HepG2 (cell line): Measurements from ENCODE around the gene STARD8. TPM values are rescaled to one million over a fixed set of nuclear protein-coding genes. Genes with fewer than 3 reads are reported as not detected.
"Not testable (repeated sequence)": the region's sequence is repeated elsewhere in the genome, so short reads cannot be mapped to it uniquely, and the experiment has no call there.

Experiments
- ATAC-seq: fragments of 200-7000 bp; cut with Tn5 transposase; 3 replicates; pipeline ENCODE4 v1.9.1; 2020; ENCODE audit warnings: mild to moderate bottlenecking, moderate library complexity
- BruUV-seq: library from RNA; stranded (reverse); fragments of 400-500 nt; replicated peaks from 2 replicates; lab custom pipeline; 2021; lab: Mats Ljungman, UMichigan
- CTCF ChIA-PET: fragments of 300-600 bp; formaldehyde crosslinking; extraction: SDS; loops from one replicate; lab custom pipeline; 2021; ENCODE audit warnings: low total read pairs, inconsistent platforms, low intra/inter-chr PET ratio; lab: Yijun Ruan, JAX
- POLR2A ChIA-PET: fragments of 350-600 bp; sonication (Branson Sonifier 250); formaldehyde crosslinking; loops from one replicate; lab custom pipeline; 2020; ENCODE audit warnings: antibody characterized with exemption, inconsistent platforms; lab: Yijun Ruan, JAX
- DNase-seq: peaks from one replicate; pipeline ENCODE4 v3.0.0-alpha.2; 2015; ENCODE audit warnings: low spot score
- FAIRE-seq: peaks from 3 replicates; lab custom pipeline; 2011; peaks lifted over from hg19 to GRCh38; lab: Jason Lieb, UNC
- H2AFZ ChIP-seq: one replicate; pipeline ENCODE4 v1.6.1; 2011; ENCODE audit warnings: low read length, inconsistent platforms
- H3K27ac ChIP-seq: fragments of 300-600 bp; 3 replicates; pipeline ENCODE4 v1.8.0; 2011; ENCODE audit warnings: mixed run types, mild to moderate bottlenecking, mixed read lengths, low read length, inconsistent platforms; ENCODE audit not compliant: insufficient read depth; ENCODE audit errors: extremely low read length
- H3K27me3 ChIP-seq, 2 experiments: fragments of 200-600 bp in 1 of 2; 2 replicates in 1 of 2; 3 replicates in 1 of 2; pipeline versions ENCODE4 v1.6.0 to v1.8.0; 2011; ENCODE audit warnings: low read length in 2 of 2, mild to moderate bottlenecking in 2 of 2, moderate library complexity in 2 of 2, inconsistent platforms in 1 of 2; ENCODE audit not compliant: insufficient read depth in 2 of 2, control insufficient read depth in 1 of 2
- H3K36me3 ChIP-seq, 2 experiments: fragments of 200-600 bp in 1 of 2; replicated peaks in 1 of 2; 2 replicates in 1 of 2; 3 replicates in 1 of 2; pipeline versions ENCODE4 v1.5.1 to v1.8.0; 2011; ENCODE audit warnings: low read length in 2 of 2, inconsistent platforms in 1 of 2; ENCODE audit not compliant: insufficient read depth in 2 of 2, control insufficient read depth in 1 of 2
- H3K4me1 ChIP-seq: 2 replicates; pipeline ENCODE4 v1.5.1; 2012; ENCODE audit warnings: low read length, inconsistent platforms; ENCODE audit not compliant: insufficient read depth
- H3K4me2 ChIP-seq: 2 replicates; pipeline ENCODE4 v1.6.0; 2011; ENCODE audit warnings: low read depth, low read length, inconsistent platforms
- H3K4me3 ChIP-seq, 3 experiments: fragments of 200-600 bp in 1 of 3; sonication (generic), shearing (Covaris generic) in 1 of 3; replicated peaks in 1 of 3; 2 replicates each; pipeline ENCODE4 v1.5.1; 2011 to 2016; ENCODE audit warnings: low read length in 3 of 3, inconsistent platforms in 2 of 3, low read depth in 2 of 3, mild to moderate bottlenecking in 2 of 3, control low read depth in 1 of 3, mixed read lengths in 1 of 3; ENCODE audit not compliant: insufficient read depth in 1 of 3
- H3K79me2 ChIP-seq: one replicate; pipeline ENCODE4 v1.6.1; 2011; ENCODE audit warnings: low read length, inconsistent platforms; ENCODE audit not compliant: insufficient read depth
- H3K9ac ChIP-seq: 2 replicates; pipeline ENCODE4 v1.6.0; 2011; ENCODE audit warnings: mild to moderate bottlenecking, low read depth, low read length, inconsistent platforms; ENCODE audit not compliant: insufficient read depth
- H3K9me3 ChIP-seq: 2 replicates; pipeline ENCODE4 v1.5.1; 2012; ENCODE audit warnings: mild to moderate bottlenecking, low read length
- H4K20me1 ChIP-seq: 2 replicates; pipeline ENCODE4 v1.6.0; 2011; ENCODE audit warnings: inconsistent platforms, mild to moderate bottlenecking, low read length, moderate library complexity; ENCODE audit not compliant: insufficient read depth
- HDAC6 ChIP-seq: fragments of 200-600 bp; sonication (generic); IDR thresholded peaks from 2 replicates; pipeline ENCODE4 v1.7.0; 2017; ENCODE audit warnings: mild to moderate bottlenecking, antibody characterized with exemption, low read length, low read depth
- ZNF121 ChIP-seq: sonication (generic); formaldehyde crosslinking; IDR thresholded peaks from 2 replicates; pipeline ENCODE4 v1.5.0; 2020; ENCODE audit warnings: mild to moderate bottlenecking, missing genetic modification reagents
- ZNF263 ChIP-seq: sonication (generic); formaldehyde crosslinking; IDR thresholded peaks from 2 replicates; pipeline ENCODE4 v1.4.0; 2020; ENCODE audit warnings: missing genetic modification reagents
- WGBS: methylation state at CpG from one replicate; pipeline ENCODE4 v1.1.6; 2017; ENCODE audit warnings: low lambda C conversion rate; 5-methylcytosine and 5-hydroxymethylcytosine counted together
- in situ Hi-C: cut with HindIII; loops from 2 replicates; pipeline ENCODE4 v1.10.0; 2017; ENCODE audit warnings: low pct_unique_long_range_greater_than_20kb; ENCODE audit not compliant: extremely low pct_ligation_motif_present
- intact Hi-C: fragments of 100-400 bp; cut with micrococcal nuclease; formaldehyde crosslinking; loops from one replicate; pipeline ENCODE4 v1.10.0; 2022; ENCODE audit not compliant: unreplicated experiment
- polyA plus RNA-seq, 8 experiments: library from polyadenylated mRNA; depleted of rRNA in 3 of 8; stranded (reverse) in 7 of 8; unstranded in 1 of 8; fragments of >200 nt; fragmentation: Illumina TruSeq in 4 of 8; extraction: Trizol in 4 of 8; gene quantifications; 2 replicates each; pipeline versions ENCODE4 v1.2.1 to v1.2.3, GENCODE V29; 2011 to 2016; ENCODE audit warnings: low read depth in 4 of 8, missing spikeins in 1 of 8, mixed read lengths in 1 of 8; ENCODE audit not compliant: insufficient read depth in 1 of 8
- total RNA-seq, 5 experiments: library from RNA; depleted of rRNA; stranded (reverse); fragments of >200 nt; fragmentation: Illumina TruSeq; extraction: Trizol; gene quantifications; 2 replicates each; pipeline ENCODE4 v1.2.3, GENCODE V29; 2016; ENCODE audit warnings: low read depth in 1 of 5

The STARD8 gene
- total and polyA plus RNA-seq, 2 of the 13 experiments (the other 11 are each of a cell fraction or from before 2014, with no cell fraction given), result 0.02 to 0.09 TPM

DNA sequence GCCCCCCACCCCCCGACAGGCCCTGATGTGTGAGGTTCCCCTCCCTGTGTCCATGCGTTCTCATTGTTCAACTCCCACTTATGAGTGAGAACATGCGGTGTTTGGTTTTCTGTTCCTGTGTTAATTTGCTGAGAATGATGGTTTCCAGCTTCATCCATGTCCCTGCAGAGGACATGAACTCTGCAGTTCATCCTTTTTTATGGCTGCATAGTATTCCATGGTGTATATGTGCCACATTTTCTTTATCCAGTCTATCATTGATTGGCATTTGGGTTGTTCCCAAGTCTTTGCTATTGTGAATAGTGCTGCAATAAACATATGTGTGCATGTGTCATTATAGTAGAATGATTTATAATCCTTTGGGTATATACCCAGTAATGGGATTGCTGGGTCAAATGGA, 32.7 kb upstream of the STARD8 start:
- H3K79me2 ChIP-seq, H3K36me3 ChIP-seq, H3K4me1 ChIP-seq, H3K27me3 ChIP-seq, in situ Hi-C loops, H3K4me2 ChIP-seq, H2AFZ ChIP-seq, H3K9me3 ChIP-seq, DNase-seq, CTCF ChIA-PET, H3K9ac ChIP-seq, BruUV-seq, H3K4me3 ChIP-seq, intact Hi-C loops, ATAC-seq, H4K20me1 ChIP-seq, H3K27ac ChIP-seq, FAIRE-seq, POLR2A ChIA-PET: not testable (repeated sequence)
- 27% methylated on average over 3 of the region's 3 CpGs for WGBS

DNA sequence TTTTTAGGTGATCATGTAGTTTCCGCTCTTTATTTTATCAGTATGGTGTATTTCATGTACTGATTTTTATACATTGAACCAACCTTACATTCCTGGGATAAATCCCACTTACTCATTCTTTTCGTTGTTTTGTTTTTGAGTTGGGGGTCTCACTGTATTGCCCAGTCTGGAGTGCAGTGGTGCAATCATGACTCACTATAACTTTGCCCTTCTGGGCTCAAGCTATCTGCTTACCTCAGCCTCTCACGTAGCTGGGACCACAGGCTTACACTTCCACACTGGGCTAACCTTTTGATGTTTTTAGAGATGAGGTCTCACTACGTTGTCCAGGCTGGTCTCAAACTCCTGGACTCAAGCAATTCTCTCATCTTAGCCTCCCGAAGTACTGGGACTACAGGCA, 19.5 kb upstream of the STARD8 start:
- Histone ChIP-seq H3K4me3 (no peak overlapping the region), H3K4me2 (no peak overlapping the region), H3K4me1 (no peaks in the 10 kb centered on the region), H3K79me2 (no peaks in the 10 kb centered on the region), H2AFZ (no peak overlapping the region), H3K36me3 (no peaks in the 10 kb centered on the region), H3K9ac (no peak overlapping the region), H3K9me3 (no peaks in the 10 kb centered on the region), H3K27me3 (no peaks in the 10 kb centered on the region), H4K20me1 (no peaks in the 10 kb centered on the region), H3K27ac (no peak overlapping the region)
- peak; percentile 51; the same call in 1 of the 2 replicates for TF ChIP-seq ZNF121
- TF ChIP-seq HDAC6, result no peak
- WGBS, result 31% methylated on average over 3 of the region's 5 CpGs
- in situ Hi-C loops (no loop called here), intact Hi-C loops (no loop called here)
- ATAC-seq (no peak), DNase-seq (no peak), FAIRE-seq (no peak)
- ChIA-PET CTCF (no interaction called here), POLR2A (no interaction called here)
- no TSS peak for BruUV-seq

DNA sequence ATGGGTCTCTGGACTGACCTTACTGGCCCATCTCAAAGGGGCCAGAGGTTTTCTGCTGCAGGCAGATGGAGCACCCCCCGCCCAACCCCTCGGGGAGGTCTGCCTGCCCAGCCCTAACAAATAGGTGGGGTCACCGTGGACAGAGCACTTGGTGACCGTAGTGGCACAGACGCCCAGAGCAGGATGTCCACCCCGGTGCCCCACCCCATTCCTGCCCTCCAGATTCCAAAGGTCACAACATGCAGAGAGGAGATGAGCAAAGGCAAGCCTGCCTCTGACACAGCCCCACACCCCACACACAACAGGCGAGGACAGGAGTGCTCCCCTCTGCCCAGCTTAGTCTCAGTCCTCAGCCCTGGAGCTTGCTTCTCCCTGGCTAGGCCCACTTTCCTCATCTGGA, 17.5 kb upstream of the STARD8 start:
- peak overlapping the region; percentile 18; the same call in 1 of the 2 replicates for H3K4me2 ChIP-seq
- H3K9me3 ChIP-seq, BruUV-seq, H3K9ac ChIP-seq, DNase-seq, POLR2A ChIA-PET, H3K27ac ChIP-seq, H3K79me2 ChIP-seq, H3K4me1 ChIP-seq, CTCF ChIA-PET, H3K27me3 ChIP-seq, H3K36me3 ChIP-seq, H3K4me3 ChIP-seq, H4K20me1 ChIP-seq, intact Hi-C loops: not testable (repeated sequence)
- ATAC-seq (peak; percentile 96), FAIRE-seq (peak; percentile 96)
- no CpG with 5 or more reads among the region's 7 CpGs for WGBS
- peak; percentile 54 for TF ChIP-seq ZNF263 (CRISPR knock-in tag)
- TF ChIP-seq, all 625 proteins: peak for 1; not testable (repeated sequence) for 624
- in situ Hi-C loops, H2AFZ ChIP-seq: not testable (repeated sequence)
